IMR-90 (cell line): ENCODE measurements around the gene SURF2. TPM values are rescaled to one million over a fixed set of nuclear protein-coding genes. Genes with fewer than 3 reads are reported as not detected.

ENCODE experiments used
- ATAC-seq: fragments of 200-7000 bp; cut with Tn5 transposase; 2 replicates; pipeline ENCODE4 v1.9.1; 2020; ENCODE audit warnings: low read depth, mild to moderate bottlenecking, moderate library complexity
- BruUV-seq: library from RNA; stranded (reverse); fragments of 400-500 nt; replicated peaks from 2 replicates; lab custom pipeline; 2021; lab: Mats Ljungman, UMichigan
- CTCF ChIA-PET: fragments of 300-600 bp; formaldehyde crosslinking; extraction: SDS; loops from one replicate; lab custom pipeline; 2021; ENCODE audit warnings: antibody characterized with exemption; lab: Yijun Ruan, JAX
- POLR2A ChIA-PET: fragments of 300-600 bp; sonication (Branson Sonifier 250); formaldehyde crosslinking; loops from one replicate; lab custom pipeline; 2022; ENCODE audit warnings: antibody characterized with exemption; ENCODE audit not compliant: unreplicated experiment; lab: Charles Lee
- DNase-seq: peaks from one replicate; pipeline ENCODE4 v3.0.0; 2013
- H2AFZ ChIP-seq: replicated peaks from 2 replicates; pipeline ENCODE3; 2013; ENCODE audit warnings: low read length, mild to moderate bottlenecking; ENCODE audit not compliant: poor library complexity
- H2AK5ac ChIP-seq: 2 replicates; pipeline ENCODE4 v1.6.1; 2013; ENCODE audit warnings: low read depth, low read length, inconsistent platforms
- H2AK9ac ChIP-seq: replicated peaks from 2 replicates; pipeline ENCODE3; 2013; ENCODE audit warnings: mild to moderate bottlenecking, low read depth, low read length, moderate library complexity; ENCODE audit not compliant: poor library complexity
- H2BK120ac ChIP-seq: 2 replicates; pipeline ENCODE4 v1.6.1; 2013; ENCODE audit warnings: low read depth, low read length, inconsistent platforms
- H2BK15ac ChIP-seq: 3 replicates; pipeline ENCODE4 v1.6.1; 2013; ENCODE audit warnings: low read depth, low read length, inconsistent platforms
- H2BK20ac ChIP-seq: 2 replicates; pipeline ENCODE4 v1.6.1; 2013; ENCODE audit warnings: low read depth, mild to moderate bottlenecking, inconsistent platforms, low read length, moderate library complexity
- H2BK5ac ChIP-seq: 2 replicates; pipeline ENCODE4 v1.6.1; 2013; ENCODE audit warnings: mild to moderate bottlenecking, low read depth, low read length, inconsistent platforms; ENCODE audit not compliant: poor library complexity, severe bottlenecking
- H3K14ac ChIP-seq: replicated peaks from 2 replicates; pipeline ENCODE4 v1.6.1; 2013; ENCODE audit warnings: low read depth, low read length, inconsistent platforms
- H3K18ac ChIP-seq: 2 replicates; pipeline ENCODE4 v1.6.1; 2013; ENCODE audit warnings: low read depth, low read length, control low read depth
- H3K23ac ChIP-seq: 2 replicates; pipeline ENCODE4 v1.6.1; 2013; ENCODE audit warnings: low read depth, low read length, inconsistent platforms
- H3K27ac ChIP-seq: 2 replicates; pipeline ENCODE4 v1.5.1; 2013; ENCODE audit warnings: mild to moderate bottlenecking, control low read depth, low read length; ENCODE audit not compliant: insufficient read depth
- H3K27me3 ChIP-seq: 2 replicates; pipeline ENCODE4 v1.6.1; 2013; ENCODE audit warnings: low read length; ENCODE audit not compliant: control insufficient read depth, insufficient read depth
- H3K36me3 ChIP-seq: 2 replicates; pipeline ENCODE4 v1.6.1; 2013; ENCODE audit warnings: low read length, mixed read lengths; ENCODE audit not compliant: control insufficient read depth, insufficient read depth
- H3K4ac ChIP-seq: 2 replicates; pipeline ENCODE4 v1.6.1; 2013; ENCODE audit warnings: low read depth, low read length, inconsistent platforms
- H3K4me1 ChIP-seq: 2 replicates; pipeline ENCODE4 v1.6.1; 2013; ENCODE audit warnings: low read length, mixed read lengths; ENCODE audit not compliant: control insufficient read depth, insufficient read depth
- H3K4me2 ChIP-seq: 2 replicates; pipeline ENCODE4 v1.6.1; 2013; ENCODE audit warnings: low read depth, mild to moderate bottlenecking, control low read depth, low read length, moderate library complexity
- H3K4me3 ChIP-seq: 2 replicates; pipeline ENCODE4 v1.5.1; 2013; ENCODE audit warnings: low read depth, mild to moderate bottlenecking, control low read depth, low read length, moderate library complexity; ENCODE audit not compliant: insufficient read depth
- H3K56ac ChIP-seq: 2 replicates; pipeline ENCODE4 v1.6.1; 2013; ENCODE audit warnings: low read length, inconsistent platforms; ENCODE audit not compliant: insufficient read depth; ENCODE audit errors: extremely low read depth
- H3K79me1 ChIP-seq, 2 experiments: 2 replicates each; pipeline ENCODE4 v1.6.1; 2013; ENCODE audit warnings: low read length in 2 of 2, inconsistent platforms in 1 of 2, low read depth in 1 of 2
- H3K9ac ChIP-seq: 2 replicates; pipeline ENCODE4 v1.6.1; 2013; ENCODE audit warnings: low read depth, low read length, control low read depth
- H3K9me1 ChIP-seq: 2 replicates; pipeline ENCODE4 v1.6.1; 2013; ENCODE audit warnings: low read length, inconsistent platforms; ENCODE audit not compliant: insufficient read depth
- H3K9me3 ChIP-seq: 2 replicates; pipeline ENCODE4 v1.6.1; 2013; ENCODE audit warnings: low read length; ENCODE audit not compliant: control insufficient read depth, insufficient read depth
- H4K20me1 ChIP-seq: 2 replicates; pipeline ENCODE4 v1.6.1; 2013; ENCODE audit warnings: low read length, inconsistent platforms; ENCODE audit not compliant: insufficient read depth
- H4K5ac ChIP-seq: 2 replicates; pipeline ENCODE4 v1.6.1; 2013; ENCODE audit warnings: mild to moderate bottlenecking, low read depth, low read length, control low read depth
- H4K8ac ChIP-seq, 2 experiments: 2 replicates each; pipeline ENCODE4 v1.6.1; 2013; ENCODE audit warnings: low read depth in 2 of 2, low read length in 2 of 2, control low read depth in 1 of 2, inconsistent platforms in 1 of 2
- H4K91ac ChIP-seq: 2 replicates; pipeline ENCODE4 v1.6.1; 2013; ENCODE audit warnings: low read depth, low read length, inconsistent platforms; ENCODE audit not compliant: insufficient read depth
- BHLHE40 ChIP-seq: fragments of 150-350 bp; IDR thresholded peaks from 2 replicates; pipeline ENCODE4 v1.6.1; 2016; ENCODE audit warnings: mild to moderate bottlenecking, low read depth, low read length
- CEBPB ChIP-seq: IDR thresholded peaks from 2 replicates; pipeline ENCODE4 v1.6.1; 2012; ENCODE audit warnings: low read depth, low read length, improper control_type of control experiment
- CHD1 ChIP-seq: IDR thresholded peaks from 2 replicates; pipeline ENCODE4 v1.6.1; 2012; ENCODE audit warnings: low read depth, low read length, improper control_type of control experiment
- CTCF ChIP-seq: conservative IDR thresholded peaks from 2 replicates; pipeline ENCODE4 v1.5.1; 2012; ENCODE audit warnings: mild to moderate bottlenecking, low read depth, low read length, improper control_type of control experiment
- FOS ChIP-seq: fragments of 150-350 bp; IDR thresholded peaks from 2 replicates; pipeline ENCODE4 v1.6.1; 2016; ENCODE audit warnings: low read depth, low read length
- MAFK ChIP-seq: IDR thresholded peaks from 2 replicates; pipeline ENCODE4 v1.6.1; 2012; ENCODE audit warnings: low read depth, low read length, improper control_type of control experiment
- MAZ ChIP-seq: IDR thresholded peaks from 2 replicates; pipeline ENCODE4 v1.6.1; 2012; ENCODE audit warnings: low read depth, mild to moderate bottlenecking, low read length, improper control_type of control experiment, moderate library complexity, borderline replicate concordance
- MXI1 ChIP-seq: IDR thresholded peaks from 2 replicates; pipeline ENCODE4 v1.6.1; 2012; ENCODE audit warnings: low read depth, mild to moderate bottlenecking, low read length, moderate library complexity, borderline replicate concordance
- NFE2L2 ChIP-seq: fragments of 150-350 bp; IDR thresholded peaks from 2 replicates; pipeline ENCODE4 v1.6.1; 2016; ENCODE audit warnings: low read depth, mild to moderate bottlenecking, low read length
- POLR2A ChIP-seq: IDR thresholded peaks from 2 replicates; pipeline ENCODE4 v1.6.1; 2012; ENCODE audit warnings: mild to moderate bottlenecking, low read depth, low read length
- RAD21 ChIP-seq: IDR thresholded peaks from 2 replicates; pipeline ENCODE4 v1.6.1; 2012; ENCODE audit warnings: low read length, improper control_type of control experiment
- RCOR1 ChIP-seq: IDR thresholded peaks from 2 replicates; pipeline ENCODE4 v1.6.1; 2012; ENCODE audit warnings: mild to moderate bottlenecking, low read length, improper control_type of control experiment; ENCODE audit not compliant: insufficient replicate concordance
- RFX5 ChIP-seq: IDR thresholded peaks from 2 replicates; pipeline ENCODE4 v1.8.0; 2012; ENCODE audit warnings: low read depth, mild to moderate bottlenecking, low read length, moderate library complexity
- SMC3 ChIP-seq: fragments of 150-350 bp; IDR thresholded peaks from 2 replicates; pipeline ENCODE4 v1.6.1; 2016; ENCODE audit warnings: low read depth, mild to moderate bottlenecking, antibody characterized with exemption, low read length, moderate library complexity
- USF2 ChIP-seq: fragments of 150-350 bp; IDR thresholded peaks from 2 replicates; pipeline ENCODE4 v1.6.1; 2017; ENCODE audit warnings: mild to moderate bottlenecking, antibody characterized with exemption, low read length, low read depth
- WGBS, 2 experiments: methylation state at CpG; one replicate each; pipeline versions ENCODE4 v1.1.5 to v1.1.7; 2013; ENCODE audit warnings: missing lambda C conversion rate in 2 of 2; ENCODE audit not compliant: insufficient read length in 1 of 2; ENCODE audit errors: extremely low coverage in 2 of 2; 5-methylcytosine and 5-hydroxymethylcytosine counted together
- dilution Hi-C: fragments of 300-500 bp; cut with HindIII; formaldehyde crosslinking; loops from one replicate; pipeline ENCODE4 v1.14.3; 2018; ENCODE audit warnings: low sequenced_read_pairs; ENCODE audit not compliant: unreplicated experiment
- in situ Hi-C: fragments of 300-500 bp; cut with MboI; formaldehyde crosslinking; loops from 3 replicates; pipeline ENCODE4 v1.14.3; 2019; ENCODE audit warnings: low sequenced_read_pairs, inconsistent platforms, mixed read lengths
- intact Hi-C: fragments of 100-400 bp; cut with micrococcal nuclease; formaldehyde crosslinking; loops from 2 replicates; pipeline ENCODE4 v1.10.0; 2022
- polyA plus RNA-seq, 3 experiments: library from polyadenylated mRNA; depleted of rRNA; stranded (reverse); fragments of >200 nt; gene quantifications; 2 replicates each; pipeline ENCODE4 v1.2.3, GENCODE V29; 2012; ENCODE audit warnings: low replicate concordance in 1 of 3
- total RNA-seq: library from RNA; depleted of rRNA; stranded (reverse); fragments of >200 nt; gene quantifications from 2 replicates; pipeline ENCODE4 v1.2.3, GENCODE V29; 2012
- TF ChIP-seq, protein P1 (sequence below): fragments of 150-350 bp; IDR thresholded peaks from 2 replicates; pipeline ENCODE4 v1.6.1; 2016; ENCODE audit warnings: low read depth, mild to moderate bottlenecking, low read length, moderate library complexity, borderline replicate concordance

Gene SURF2
- total and polyA plus RNA-seq, 2 of the 4 experiments (the other 2 are of a cell fraction) = 9.9 to 16.3 TPM

DNA sequence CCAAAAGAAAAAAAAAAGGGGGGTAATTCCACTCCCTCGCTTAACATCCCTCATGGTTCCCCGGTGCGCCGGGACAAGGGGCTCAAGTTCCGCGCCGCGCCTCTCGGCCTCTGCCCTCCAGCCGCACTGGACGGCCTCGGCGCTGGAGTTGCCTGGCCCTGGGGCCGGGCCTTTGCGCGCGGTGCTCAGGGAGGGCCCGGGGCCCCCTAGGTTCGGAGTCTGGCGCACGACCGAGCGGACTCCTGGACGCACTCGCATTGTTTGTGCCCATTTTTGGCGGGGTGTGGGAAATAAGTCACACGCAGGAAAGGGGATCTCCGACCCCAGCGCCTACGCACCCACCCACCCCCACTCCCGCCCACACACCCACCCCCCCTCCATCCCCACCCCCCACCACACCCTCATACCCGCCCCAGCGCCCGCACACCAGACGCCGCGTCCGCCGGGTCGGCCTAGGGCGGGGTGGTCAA, 8.8 kb upstream of the SURF2 start:
- Histone ChIP-seq H3K79me1 (peaks cover 25 to 72% of the 10 kb centered on the region in 2 experiments), H2AK5ac (peak overlapping the region; percentile 62), H3K36me3 (peaks cover 66% of the 10 kb centered on the region), H3K18ac (no peak overlapping the region; the same call in 1 of the 2 replicates), H2BK20ac (no peak overlapping the region), H2BK15ac (no peak overlapping the region), H4K20me1 (peaks cover 51% of the 10 kb centered on the region), H3K9me1 (peaks cover 6% of the 10 kb centered on the region; the same call in 1 of the 2 replicates), H3K27ac (peak overlapping the region; percentile 75), H3K4me1 (peaks cover 16% of the 10 kb centered on the region), H3K4me2 (peak overlapping the region; percentile 89), H3K4me3 (peak overlapping the region; percentile 74), H2BK5ac (peak overlapping the region; percentile 47), H2AFZ (peak overlapping the region; percentile 84), H4K8ac (peak overlapping the region; percentile 29 to 72; a peak in 3 of 4 replicates), H3K9me3 (no peaks in the 10 kb centered on the region), H3K9ac (peak overlapping the region; percentile 75), H4K91ac (peak overlapping the region; percentile 73; the same call in 1 of the 2 replicates), H3K27me3 (no peaks in the 10 kb centered on the region), H2BK120ac (peak overlapping the region; percentile 36; the same call in 1 of the 2 replicates), H3K4ac (peak overlapping the region; percentile 92), H4K5ac (no peak overlapping the region), H3K14ac (peak overlapping the region; percentile 78; the same call in 1 of the 2 replicates), H3K56ac (peak overlapping the region; percentile 61; the same call in 1 of the 2 replicates), H3K23ac (peak overlapping the region; percentile 65; the same call in 1 of the 2 replicates), H2AK9ac (peak overlapping the region; percentile 99)
- DNase-seq (no peak), ATAC-seq (peak; percentile 45)
- dilution Hi-C loops (no loop called here), in situ Hi-C loops (no loop called here), intact Hi-C loops (no loop called here)
- CTCF ChIA-PET = no interaction called here
- POLR2A ChIA-PET = interaction anchor here (0.6 to 1.1 kb wide), 3 partner anchors 10 to 699 kb away, joined by 3 to 7 read pairs (median 6); no protein-coding TSS in a partner anchor
- TF ChIP-seq CTCF (no peak), FOS (no peak), POLR2A (no peak), MXI1 (no peak), SMC3 (no peak), RAD21 (no peak), NFE2L2 (no peak), MAFK (no peak), USF2 (no peak), RFX5 (no peak), MAZ (no peak), RCOR1 (no peak), CHD1 (no peak), CEBPB (no peak), BHLHE40 (no peak)
- TF ChIP-seq, protein P1, sequence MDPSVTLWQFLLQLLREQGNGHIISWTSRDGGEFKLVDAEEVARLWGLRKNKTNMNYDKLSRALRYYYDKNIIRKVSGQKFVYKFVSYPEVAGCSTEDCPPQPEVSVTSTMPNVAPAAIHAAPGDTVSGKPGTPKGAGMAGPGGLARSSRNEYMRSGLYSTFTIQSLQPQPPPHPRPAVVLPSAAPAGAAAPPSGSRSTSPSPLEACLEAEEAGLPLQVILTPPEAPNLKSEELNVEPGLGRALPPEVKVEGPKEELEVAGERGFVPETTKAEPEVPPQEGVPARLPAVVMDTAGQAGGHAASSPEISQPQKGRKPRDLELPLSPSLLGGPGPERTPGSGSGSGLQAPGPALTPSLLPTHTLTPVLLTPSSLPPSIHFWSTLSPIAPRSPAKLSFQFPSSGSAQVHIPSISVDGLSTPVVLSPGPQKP = no peak
- no TSS peak for BruUV-seq
- no CpG with 5 or more reads among the region's 41 CpGs for WGBS, 2 experiments
